ENCODE data around the gene PANK4. TPM values are rescaled to one million over a fixed set of nuclear protein-coding genes. Genes with fewer than 3 reads are reported as not detected.

The PANK4 gene
- total RNA-seq, 4 donors from 2014 or later: 15.1 to 38.1 (median 27.4) TPM

DNA sequence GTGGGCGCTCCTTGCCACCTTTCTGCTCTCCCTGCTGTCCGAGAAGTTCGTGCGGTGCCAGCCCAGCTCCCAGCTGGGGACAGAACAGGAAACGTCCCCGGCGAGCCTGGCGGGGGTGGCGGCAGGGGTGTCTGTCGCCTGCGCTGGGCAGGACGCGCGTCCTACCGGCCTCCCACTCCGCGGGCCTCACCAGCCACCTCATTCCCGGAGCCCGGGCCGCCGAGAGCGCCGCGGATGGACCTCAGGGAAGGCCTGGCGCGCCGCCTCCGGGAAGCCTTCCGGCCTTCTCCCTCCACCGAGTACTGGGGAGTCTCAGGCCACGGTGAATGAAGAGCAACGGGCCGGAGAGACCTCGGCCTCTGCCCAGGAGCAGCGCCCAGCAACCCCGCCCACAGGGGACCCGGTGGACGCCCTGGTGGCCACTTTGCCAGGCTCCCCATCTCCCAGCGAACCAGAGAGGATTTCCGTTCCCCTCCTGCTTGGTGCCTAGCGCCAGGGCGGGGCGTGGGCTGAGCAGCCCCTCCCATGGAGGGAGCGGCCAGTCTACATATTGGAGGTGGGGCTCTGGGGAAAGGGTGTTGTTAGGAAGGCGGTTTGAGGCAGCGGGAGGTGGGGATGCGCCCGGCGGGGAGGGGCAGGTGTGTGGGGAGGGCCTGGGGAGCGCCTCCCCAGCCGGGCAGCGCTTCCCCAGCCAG lies 20.3 kb upstream of the PANK4 start:
- DNase-seq (ENCODE audit: low spot score) (no peak), ATAC-seq (ENCODE audit: low FRiP score) (peak; percentile 65)
- TF ChIP-seq, protein P1, sequence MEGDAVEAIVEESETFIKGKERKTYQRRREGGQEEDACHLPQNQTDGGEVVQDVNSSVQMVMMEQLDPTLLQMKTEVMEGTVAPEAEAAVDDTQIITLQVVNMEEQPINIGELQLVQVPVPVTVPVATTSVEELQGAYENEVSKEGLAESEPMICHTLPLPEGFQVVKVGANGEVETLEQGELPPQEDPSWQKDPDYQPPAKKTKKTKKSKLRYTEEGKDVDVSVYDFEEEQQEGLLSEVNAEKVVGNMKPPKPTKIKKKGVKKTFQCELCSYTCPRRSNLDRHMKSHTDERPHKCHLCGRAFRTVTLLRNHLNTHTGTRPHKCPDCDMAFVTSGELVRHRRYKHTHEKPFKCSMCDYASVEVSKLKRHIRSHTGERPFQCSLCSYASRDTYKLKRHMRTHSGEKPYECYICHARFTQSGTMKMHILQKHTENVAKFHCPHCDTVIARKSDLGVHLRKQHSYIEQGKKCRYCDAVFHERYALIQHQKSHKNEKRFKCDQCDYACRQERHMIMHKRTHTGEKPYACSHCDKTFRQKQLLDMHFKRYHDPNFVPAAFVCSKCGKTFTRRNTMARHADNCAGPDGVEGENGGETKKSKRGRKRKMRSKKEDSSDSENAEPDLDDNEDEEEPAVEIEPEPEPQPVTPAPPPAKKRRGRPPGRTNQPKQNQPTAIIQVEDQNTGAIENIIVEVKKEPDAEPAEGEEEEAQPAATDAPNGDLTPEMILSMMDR (IDR thresholded peaks at IDR 0.05): no peak

DNA sequence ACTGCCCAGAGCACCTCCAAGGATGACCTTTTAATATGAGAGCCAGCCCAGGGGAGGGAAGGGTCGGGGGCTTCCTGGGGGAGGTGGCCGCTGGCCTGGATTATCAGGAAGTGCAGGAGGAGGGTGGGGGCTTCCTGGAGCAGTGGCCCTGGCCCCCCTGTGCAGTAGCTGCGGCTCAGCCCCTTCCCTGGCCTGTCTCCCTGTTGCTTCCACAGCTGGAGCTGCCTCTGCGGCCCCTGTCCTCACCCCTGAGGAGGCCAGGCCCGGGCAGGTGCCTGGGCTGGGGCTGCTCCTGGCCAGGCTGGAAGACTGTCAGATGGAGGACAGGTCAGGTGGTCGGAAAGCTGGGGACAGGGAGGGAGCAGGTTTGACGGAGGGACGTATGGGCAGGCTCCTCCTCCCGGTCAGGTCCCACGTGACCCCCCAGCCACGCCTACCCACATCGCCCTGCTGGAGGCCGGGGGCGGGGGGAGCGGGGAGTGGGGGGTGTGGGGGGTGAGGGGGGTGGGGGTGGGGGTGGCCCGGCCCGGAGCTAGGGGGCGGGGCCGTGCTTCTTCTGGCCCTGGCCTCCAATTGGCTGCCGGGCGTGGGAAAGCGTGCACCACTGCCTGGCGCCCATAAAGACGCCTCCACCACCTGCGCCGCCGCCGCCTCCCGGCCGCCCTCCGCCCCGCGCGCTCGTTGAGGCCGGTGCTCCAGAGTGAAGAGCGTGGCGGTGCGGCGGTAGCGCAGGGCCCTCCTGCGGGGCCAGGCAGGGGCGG lies 19.5 kb upstream of the PANK4 start:
- TF ChIP-seq, protein P1 (IDR thresholded peaks at IDR 0.05): no peak
- peak; percentile 62 for DNase-seq (ENCODE audit: low spot score)
- ATAC-seq (ENCODE audit: low FRiP score): peak; percentile 45

DNA sequence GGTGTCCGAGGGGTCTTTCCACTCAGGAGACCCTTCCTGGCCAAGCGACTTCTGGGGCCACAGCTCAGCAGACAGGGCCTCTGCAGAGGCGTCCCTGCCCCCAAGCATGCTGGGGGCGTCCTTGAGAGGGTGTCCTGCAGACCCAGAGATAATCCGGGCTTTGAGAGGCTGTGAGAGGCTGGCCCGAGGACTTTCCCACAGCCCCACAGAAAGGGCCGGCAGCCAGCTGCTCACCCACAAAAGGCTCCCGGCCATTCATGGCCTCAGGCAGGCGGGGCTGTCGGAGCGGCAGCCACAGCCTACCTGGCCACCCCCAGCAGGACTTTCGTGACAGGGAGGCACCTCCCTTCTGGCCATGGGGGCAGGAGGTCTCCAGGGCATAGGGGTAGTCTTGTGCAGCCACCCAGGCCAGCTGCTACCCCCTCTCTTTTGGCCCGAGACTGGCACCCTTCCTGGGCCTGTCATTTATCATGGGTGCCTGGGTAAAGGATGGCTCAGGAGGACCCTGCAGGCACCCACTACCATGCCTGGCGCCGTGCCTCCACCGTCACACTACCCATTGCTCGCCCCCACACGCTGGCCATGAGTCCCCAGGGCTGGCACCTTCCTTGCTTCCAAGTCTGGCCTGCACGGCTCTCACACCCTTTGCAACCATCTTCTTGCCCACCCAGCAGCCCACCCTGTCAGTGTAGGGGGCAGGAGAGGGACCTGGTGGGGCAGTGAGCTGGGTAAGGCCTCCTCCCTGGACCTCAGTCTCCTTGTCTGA lies 18.7 kb upstream of the PANK4 start:
- DNase-seq (ENCODE audit: low spot score) (no peak), ATAC-seq (ENCODE audit: low FRiP score) (no peak)
- TF ChIP-seq, protein P1 (IDR thresholded peaks at IDR 0.05): no peak

DNA sequence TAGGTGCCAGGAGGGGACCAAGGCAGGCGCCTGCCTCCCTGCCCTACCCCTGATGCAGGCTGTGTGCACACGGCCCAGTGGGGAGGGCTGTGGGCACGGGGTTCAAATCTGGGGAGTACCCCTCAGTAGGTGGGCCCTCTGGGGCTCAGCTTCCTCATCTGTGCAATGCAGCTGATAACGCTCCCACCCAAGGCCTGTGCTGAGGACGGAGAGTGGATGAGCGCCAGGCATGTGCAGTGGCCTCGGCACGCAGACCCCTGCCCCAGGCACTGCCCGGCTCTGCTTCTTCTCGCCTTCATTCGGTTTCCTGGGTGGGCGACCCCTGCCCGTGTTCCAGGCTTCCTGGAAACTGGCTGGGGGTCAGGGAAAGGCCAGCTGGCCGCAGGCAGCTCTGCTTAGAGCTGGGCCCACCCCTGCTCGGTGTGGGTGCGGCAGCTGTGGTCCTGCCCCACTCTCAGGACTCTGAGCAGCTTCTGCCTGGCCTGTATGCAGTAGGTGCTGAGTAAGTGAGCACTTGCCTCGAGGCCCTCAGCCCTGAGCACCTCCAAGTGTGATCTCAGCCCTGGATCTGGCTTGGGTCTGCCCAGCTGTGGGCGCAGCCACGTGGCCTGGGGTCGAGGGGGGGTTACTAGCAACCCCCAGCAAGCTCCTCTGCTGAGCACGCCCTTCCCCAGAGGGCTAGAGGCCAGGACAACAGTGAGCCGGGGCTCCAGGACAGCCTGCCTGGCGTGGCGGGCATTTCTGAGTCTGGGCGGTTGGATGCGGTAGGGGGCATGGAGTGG lies 17.9 kb upstream of the PANK4 start:
- no peak for ATAC-seq (ENCODE audit: low FRiP score)
- no peak for DNase-seq (ENCODE audit: low spot score)
- TF ChIP-seq, protein P1 (IDR thresholded peaks at IDR 0.05): no peak

DNA sequence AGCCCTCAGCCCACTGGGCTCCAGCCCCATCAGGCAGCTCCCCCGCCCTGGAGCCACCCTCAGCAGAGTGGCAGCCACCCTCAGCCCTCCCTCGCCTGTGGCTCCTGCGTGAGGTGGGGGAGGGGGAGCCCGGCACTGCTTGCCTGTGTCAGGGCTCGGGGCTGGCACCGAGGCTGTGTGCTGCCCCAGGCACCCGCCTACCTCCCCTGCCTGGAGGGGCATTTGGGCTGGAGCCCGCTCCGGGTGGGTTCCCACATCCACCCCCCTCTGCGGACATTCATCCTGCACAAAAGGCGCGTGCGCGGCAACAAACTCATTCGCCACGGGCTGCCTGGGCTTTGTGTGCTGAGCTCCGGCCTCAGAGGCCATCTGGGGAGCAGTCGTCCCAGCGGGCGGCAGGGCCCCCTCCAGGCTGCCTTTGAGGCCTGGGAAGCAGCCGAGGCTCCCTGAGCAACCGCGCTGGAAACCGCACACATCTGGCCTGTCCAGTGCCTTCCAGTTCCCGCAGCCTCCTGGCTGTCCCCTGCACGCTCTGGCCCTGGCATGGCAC lies 17.2 kb upstream of the PANK4 start:
- ATAC-seq (ENCODE audit: low FRiP score) (no peak), DNase-seq (ENCODE audit: low spot score) (no peak)
- TF ChIP-seq, protein P1 (IDR thresholded peaks at IDR 0.05): no peak

DNA sequence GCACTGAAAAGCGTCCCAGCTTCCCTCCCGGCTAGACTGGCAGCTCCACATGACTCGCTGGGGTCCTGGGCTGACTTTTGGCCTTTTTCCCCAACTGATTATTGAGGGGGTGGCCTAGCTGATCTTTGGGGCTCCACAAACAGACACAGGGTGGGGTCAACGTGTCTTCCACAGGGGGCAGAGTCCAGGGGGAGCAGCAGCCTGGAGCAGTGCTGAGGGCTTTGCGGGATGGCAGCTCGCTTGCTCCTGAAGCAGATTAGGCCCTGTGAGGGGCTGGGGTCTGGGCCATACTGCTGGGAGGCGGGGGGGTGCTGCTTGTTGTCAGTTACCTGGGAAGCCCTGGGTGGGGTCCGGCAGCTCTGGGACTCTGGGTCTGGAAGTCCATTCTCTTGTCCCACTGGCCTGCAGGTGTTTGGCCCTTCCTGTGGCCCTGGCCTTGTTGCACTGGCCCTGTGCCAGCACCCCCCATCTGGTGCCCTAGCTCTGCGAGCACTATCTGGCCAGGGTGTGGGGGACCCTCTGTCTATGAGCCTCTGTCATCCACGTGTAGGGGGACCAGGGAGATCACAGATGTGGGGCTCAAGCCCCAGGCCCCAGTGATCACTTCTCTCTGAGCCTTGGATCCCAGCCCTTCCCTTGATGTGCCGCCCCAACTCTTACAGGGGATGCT lies 16.0 kb upstream of the PANK4 start:
- TF ChIP-seq, protein P1 (IDR thresholded peaks at IDR 0.05): no peak
- ATAC-seq (ENCODE audit: low FRiP score) (no peak), DNase-seq (ENCODE audit: low spot score) (no peak)
